ENCODE results near the gene KAT6B. TPM values are rescaled to one million over a fixed set of nuclear protein-coding genes. Genes with fewer than 3 reads are reported as not detected.

Gene KAT6B
- total and polyA plus RNA-seq, 2 experiments from 2014 or later: 32.0 to 43.9 TPM

DNA sequence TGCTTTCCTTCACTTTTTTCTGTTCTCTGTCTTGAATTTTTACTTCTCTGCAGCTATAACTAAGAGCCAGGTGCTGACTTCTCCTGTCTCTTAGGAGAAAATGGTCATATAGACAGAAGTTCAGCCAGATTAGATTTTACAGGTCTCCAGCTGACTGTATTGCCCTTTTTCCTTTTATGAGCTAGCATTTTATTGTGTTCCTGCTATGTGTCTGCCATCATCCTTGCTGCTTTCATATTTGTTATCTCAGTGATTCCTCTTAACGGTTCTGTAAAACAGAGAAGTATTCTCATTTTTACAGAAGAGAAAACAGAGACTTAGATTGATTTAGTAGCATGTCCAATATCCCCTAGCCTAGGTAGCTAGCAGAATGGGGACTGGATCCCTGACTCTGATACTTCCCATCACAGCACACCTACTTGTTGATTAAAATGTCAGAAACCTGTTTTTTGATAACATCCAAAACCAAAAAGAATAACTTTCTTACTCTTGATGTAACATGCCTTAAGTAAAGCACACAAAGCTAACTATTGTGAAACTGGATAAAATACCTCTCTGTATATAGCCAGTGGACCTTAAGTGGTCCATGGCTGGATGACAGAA lies 5.2 kb downstream of the KAT6B start:
- TF ChIP-seq, protein P1, sequence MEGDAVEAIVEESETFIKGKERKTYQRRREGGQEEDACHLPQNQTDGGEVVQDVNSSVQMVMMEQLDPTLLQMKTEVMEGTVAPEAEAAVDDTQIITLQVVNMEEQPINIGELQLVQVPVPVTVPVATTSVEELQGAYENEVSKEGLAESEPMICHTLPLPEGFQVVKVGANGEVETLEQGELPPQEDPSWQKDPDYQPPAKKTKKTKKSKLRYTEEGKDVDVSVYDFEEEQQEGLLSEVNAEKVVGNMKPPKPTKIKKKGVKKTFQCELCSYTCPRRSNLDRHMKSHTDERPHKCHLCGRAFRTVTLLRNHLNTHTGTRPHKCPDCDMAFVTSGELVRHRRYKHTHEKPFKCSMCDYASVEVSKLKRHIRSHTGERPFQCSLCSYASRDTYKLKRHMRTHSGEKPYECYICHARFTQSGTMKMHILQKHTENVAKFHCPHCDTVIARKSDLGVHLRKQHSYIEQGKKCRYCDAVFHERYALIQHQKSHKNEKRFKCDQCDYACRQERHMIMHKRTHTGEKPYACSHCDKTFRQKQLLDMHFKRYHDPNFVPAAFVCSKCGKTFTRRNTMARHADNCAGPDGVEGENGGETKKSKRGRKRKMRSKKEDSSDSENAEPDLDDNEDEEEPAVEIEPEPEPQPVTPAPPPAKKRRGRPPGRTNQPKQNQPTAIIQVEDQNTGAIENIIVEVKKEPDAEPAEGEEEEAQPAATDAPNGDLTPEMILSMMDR (IDR thresholded peaks at IDR 0.05; ENCODE audit: low read depth, low read length): no peak
- Histone ChIP-seq H3K4me1 (ENCODE audit: low read depth) (no peaks in the 10 kb centered on the region), H3K9me3 (ENCODE audit: low read depth) (no peaks in the 10 kb centered on the region), H3K27ac (no peak overlapping the region), H3K4me3 (no peak overlapping the region), H3K27me3 (no peaks in the 10 kb centered on the region), H3K36me3 (no peaks in the 10 kb centered on the region)
- no peak for DNase-seq (ENCODE audit: low read depth in 1 of 2, low spot score in 1 of 2)

DNA sequence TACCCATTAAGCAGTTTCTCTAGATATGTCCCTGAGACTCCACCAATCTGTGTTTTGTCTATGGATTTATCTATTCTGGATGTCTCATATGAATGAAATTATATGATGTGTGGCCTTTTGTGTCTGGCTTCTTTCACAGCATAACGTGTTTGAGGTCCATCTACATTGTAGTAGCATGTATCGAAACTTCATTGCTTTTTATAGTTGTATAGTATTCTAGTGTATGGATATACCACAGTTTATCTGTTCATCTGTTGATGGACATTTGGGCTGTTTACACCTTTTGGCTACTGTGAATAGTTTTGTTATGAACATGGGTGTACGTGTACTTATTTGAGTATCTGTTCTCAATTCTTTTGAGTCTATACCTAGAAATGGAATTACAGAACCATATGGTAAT lies 9.6 kb downstream of the KAT6B start:
- H3K9me3 ChIP-seq (ENCODE audit: low read depth): no peaks in the 10 kb centered on the region
- TF ChIP-seq, protein P1 (IDR thresholded peaks at IDR 0.05; ENCODE audit: low read depth, low read length): no peak
- peaks cover 4% of the 10 kb centered on the region for H3K36me3 ChIP-seq
- no peak overlapping the region for H3K4me3 ChIP-seq
- H3K27me3 ChIP-seq: no peaks in the 10 kb centered on the region
- no peak for DNase-seq (ENCODE audit: low read depth in 1 of 2, low spot score in 1 of 2)
- no peak overlapping the region for H3K27ac ChIP-seq
- no peaks in the 10 kb centered on the region for H3K4me1 ChIP-seq (ENCODE audit: low read depth)

DNA sequence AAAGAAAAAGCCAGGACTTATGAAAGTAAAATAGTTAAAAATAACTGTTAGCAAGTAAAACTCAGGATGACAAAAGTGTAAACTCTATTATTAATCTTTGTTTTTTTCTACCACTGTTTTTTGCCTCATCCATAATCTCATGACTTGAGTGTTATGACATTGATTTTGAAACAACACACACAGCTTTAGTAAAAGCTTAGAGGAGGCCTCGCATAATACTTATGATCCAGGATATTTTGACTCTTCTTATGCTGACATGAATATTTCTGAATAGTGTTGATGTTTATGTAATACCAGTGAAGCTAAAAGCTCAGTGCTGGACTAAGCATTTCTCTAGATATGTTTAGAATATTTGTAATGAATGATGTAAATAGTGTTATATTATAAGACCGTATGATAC lies 10.5 kb downstream of the KAT6B start:
- H3K4me3 ChIP-seq: no peak overlapping the region
- no peak for DNase-seq (ENCODE audit: low read depth in 1 of 2, low spot score in 1 of 2)
- H3K27ac ChIP-seq: no peak overlapping the region
- TF ChIP-seq, protein P1 (IDR thresholded peaks at IDR 0.05; ENCODE audit: low read depth, low read length): no peak
- H3K9me3 ChIP-seq (ENCODE audit: low read depth): no peaks in the 10 kb centered on the region
- no peaks in the 10 kb centered on the region for H3K27me3 ChIP-seq
- H3K36me3 ChIP-seq: peaks cover 4% of the 10 kb centered on the region
- H3K4me1 ChIP-seq (ENCODE audit: low read depth): peaks cover 7% of the 10 kb centered on the region

DNA sequence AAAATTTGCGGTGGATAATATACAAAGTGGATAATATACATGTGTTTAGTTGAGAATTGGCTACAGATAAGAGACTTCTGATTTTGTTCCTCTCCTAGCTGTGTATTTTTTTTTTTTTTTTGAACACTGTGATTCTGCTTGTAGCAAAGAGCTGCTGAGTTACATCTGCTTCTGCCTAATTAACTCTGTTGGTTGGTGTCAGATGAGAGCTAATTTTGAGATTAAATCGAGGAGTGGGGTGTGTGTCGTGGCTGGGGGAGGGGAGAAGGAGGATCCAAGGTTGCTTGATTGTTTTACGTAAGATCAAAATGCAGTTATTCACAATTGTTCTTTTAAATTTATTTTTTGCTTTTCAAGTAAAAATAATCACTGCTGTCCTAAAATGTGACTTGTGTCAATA lies 11.3 kb downstream of the KAT6B start:
- no peak for DNase-seq (ENCODE audit: low read depth in 1 of 2, low spot score in 1 of 2)
- TF ChIP-seq, protein P1 (IDR thresholded peaks at IDR 0.05; ENCODE audit: low read depth, low read length): no peak
- no peaks in the 10 kb centered on the region for H3K27me3 ChIP-seq
- peaks cover 7% of the 10 kb centered on the region for H3K4me1 ChIP-seq (ENCODE audit: low read depth)
- no peak overlapping the region for H3K4me3 ChIP-seq
- no peak overlapping the region for H3K27ac ChIP-seq
- peaks cover 9% of the 10 kb centered on the region for H3K36me3 ChIP-seq
- no peaks in the 10 kb centered on the region for H3K9me3 ChIP-seq (ENCODE audit: low read depth)

DNA sequence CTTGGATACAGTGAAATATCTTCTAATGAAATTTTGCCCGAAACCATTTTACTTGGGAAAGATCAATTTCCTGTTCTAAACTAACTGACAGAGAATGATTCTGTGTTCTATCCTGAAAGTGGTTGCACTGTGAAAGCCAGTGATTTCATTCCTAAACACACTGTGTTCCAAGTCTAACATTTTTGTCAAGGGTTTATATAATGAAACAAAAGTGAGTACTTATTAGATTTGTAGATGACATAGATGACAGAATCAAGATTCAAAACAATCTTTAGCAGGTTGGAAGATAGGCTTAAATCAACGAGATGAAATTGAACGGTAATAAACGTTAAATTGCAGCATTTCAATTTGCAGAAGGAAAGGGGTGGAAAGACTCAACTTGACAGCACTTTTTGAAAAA lies 13.3 kb downstream of the KAT6B start:
- H3K4me1 ChIP-seq (ENCODE audit: low read depth): peaks cover 7% of the 10 kb centered on the region
- H3K9me3 ChIP-seq (ENCODE audit: low read depth): no peaks in the 10 kb centered on the region
- no peak overlapping the region for H3K27ac ChIP-seq
- DNase-seq (ENCODE audit: low read depth in 1 of 2, low spot score in 1 of 2): no peak
- no peaks in the 10 kb centered on the region for H3K27me3 ChIP-seq
- TF ChIP-seq, protein P1 (IDR thresholded peaks at IDR 0.05; ENCODE audit: low read depth, low read length): no peak
- H3K36me3 ChIP-seq: peaks cover 18% of the 10 kb centered on the region
- H3K4me3 ChIP-seq: no peak overlapping the region
